ENCODE measurements around the gene LIG3. TPM values are rescaled to one million over a fixed set of nuclear protein-coding genes. Genes with fewer than 3 reads are reported as not detected.

Gene LIG3
- total and polyA plus RNA-seq, 2 of the 13 experiments (the other 11 are each of a cell fraction or from before 2014, with no cell fraction given) = 34.4 to 36.2 TPM

DNA sequence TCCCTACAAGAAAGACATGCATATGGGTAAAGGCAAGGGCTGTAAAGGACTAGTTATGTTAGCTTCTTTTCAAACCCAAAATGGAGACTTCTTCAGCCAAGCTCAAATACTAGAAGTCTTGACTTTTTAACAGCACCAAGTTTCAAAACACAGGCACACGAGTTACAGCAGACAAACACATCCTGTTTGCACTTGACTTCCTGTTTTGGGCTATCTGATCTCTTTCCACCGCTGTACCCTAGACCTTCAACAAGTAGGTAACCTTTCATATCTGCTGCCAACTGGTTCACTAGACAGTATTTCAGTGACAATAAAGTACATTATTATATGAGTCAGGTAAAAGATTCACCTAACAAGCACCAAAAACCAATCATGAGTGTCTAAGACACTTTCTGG is 70.9 kb downstream of the LIG3 start (continued):
- TF ChIP-seq, protein P1, sequence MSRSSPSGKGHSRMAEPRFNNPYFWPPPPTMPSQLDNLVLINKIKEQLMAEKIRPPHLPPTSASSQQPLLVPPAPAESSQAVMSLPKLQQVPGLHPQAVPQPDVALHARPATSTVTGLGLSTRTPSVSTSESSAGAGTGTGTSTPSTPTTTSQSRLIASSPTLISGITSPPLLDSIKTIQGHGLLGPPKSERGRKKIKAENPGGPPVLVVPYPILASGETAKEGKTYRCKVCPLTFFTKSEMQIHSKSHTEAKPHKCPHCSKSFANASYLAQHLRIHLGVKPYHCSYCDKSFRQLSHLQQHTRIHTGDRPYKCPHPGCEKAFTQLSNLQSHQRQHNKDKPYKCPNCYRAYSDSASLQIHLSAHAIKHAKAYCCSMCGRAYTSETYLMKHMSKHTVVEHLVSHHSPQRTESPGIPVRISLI (CRISPR knock-in tag; IDR thresholded peaks at IDR 0.05; ENCODE audit: borderline replicate concordance) = no peak
- TF ChIP-seq, protein P2, sequence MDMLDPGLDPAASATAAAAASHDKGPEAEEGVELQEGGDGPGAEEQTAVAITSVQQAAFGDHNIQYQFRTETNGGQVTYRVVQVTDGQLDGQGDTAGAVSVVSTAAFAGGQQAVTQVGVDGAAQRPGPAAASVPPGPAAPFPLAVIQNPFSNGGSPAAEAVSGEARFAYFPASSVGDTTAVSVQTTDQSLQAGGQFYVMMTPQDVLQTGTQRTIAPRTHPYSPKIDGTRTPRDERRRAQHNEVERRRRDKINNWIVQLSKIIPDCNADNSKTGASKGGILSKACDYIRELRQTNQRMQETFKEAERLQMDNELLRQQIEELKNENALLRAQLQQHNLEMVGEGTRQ (IDR thresholded peaks at IDR 0.05; ENCODE audit: low read depth, low read length) = no peak
- TF ChIP-seq, protein P2 (CRISPR knock-in tag; IDR thresholded peaks at IDR 0.05; ENCODE audit: borderline replicate concordance) = no peak
- TF ChIP-seq NFYC (CRISPR knock-in tag; IDR thresholded peaks at IDR 0.05) (no peak), ZSCAN25 (CRISPR knock-in tag; IDR thresholded peaks at IDR 0.05) (no peak), NKX3-1 (CRISPR knock-in tag; IDR thresholded peaks at IDR 0.05) (no peak), TOE1 (CRISPR knock-in tag; IDR thresholded peaks at IDR 0.05) (no peak), CBFB (CRISPR knock-in tag; IDR thresholded peaks at IDR 0.05) (no peak), GATAD1 (CRISPR knock-in tag; IDR thresholded peaks at IDR 0.05) (no peak), KLF16 (CRISPR knock-in tag; IDR thresholded peaks at IDR 0.05) (no peak), ETV5 (CRISPR knock-in tag; IDR thresholded peaks at IDR 0.05; ENCODE audit: borderline replicate concordance) (peak; percentile 96), FOXK1 (CRISPR knock-in tag; IDR thresholded peaks at IDR 0.05; ENCODE audit: borderline replicate concordance, low read depth) (peak; percentile 83; the same call in 1 of the 2 replicates)
- TF ChIP-seq, protein P3, sequence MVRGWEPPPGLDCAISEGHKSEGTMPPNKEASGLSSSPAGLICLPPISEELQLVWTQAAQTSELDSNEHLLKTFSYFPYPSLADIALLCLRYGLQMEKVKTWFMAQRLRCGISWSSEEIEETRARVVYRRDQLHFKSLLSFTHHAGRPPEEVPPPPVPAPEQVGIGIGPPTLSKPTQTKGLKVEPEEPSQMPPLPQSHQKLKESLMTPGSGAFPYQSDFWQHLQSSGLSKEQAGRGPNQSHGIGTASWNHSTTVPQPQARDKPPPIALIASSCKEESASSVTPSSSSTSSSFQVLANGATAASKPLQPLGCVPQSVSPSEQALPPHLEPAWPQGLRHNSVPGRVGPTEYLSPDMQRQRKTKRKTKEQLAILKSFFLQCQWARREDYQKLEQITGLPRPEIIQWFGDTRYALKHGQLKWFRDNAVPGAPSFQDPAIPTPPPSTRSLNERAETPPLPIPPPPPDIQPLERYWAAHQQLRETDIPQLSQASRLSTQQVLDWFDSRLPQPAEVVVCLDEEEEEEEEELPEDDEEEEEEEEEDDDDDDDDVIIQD (CRISPR knock-in tag; IDR thresholded peaks at IDR 0.05; ENCODE audit: low read depth) = 0 out of 2 replicates have a peak, but pooled peaks have one; percentile 32
- TF ChIP-seq, protein P4, sequence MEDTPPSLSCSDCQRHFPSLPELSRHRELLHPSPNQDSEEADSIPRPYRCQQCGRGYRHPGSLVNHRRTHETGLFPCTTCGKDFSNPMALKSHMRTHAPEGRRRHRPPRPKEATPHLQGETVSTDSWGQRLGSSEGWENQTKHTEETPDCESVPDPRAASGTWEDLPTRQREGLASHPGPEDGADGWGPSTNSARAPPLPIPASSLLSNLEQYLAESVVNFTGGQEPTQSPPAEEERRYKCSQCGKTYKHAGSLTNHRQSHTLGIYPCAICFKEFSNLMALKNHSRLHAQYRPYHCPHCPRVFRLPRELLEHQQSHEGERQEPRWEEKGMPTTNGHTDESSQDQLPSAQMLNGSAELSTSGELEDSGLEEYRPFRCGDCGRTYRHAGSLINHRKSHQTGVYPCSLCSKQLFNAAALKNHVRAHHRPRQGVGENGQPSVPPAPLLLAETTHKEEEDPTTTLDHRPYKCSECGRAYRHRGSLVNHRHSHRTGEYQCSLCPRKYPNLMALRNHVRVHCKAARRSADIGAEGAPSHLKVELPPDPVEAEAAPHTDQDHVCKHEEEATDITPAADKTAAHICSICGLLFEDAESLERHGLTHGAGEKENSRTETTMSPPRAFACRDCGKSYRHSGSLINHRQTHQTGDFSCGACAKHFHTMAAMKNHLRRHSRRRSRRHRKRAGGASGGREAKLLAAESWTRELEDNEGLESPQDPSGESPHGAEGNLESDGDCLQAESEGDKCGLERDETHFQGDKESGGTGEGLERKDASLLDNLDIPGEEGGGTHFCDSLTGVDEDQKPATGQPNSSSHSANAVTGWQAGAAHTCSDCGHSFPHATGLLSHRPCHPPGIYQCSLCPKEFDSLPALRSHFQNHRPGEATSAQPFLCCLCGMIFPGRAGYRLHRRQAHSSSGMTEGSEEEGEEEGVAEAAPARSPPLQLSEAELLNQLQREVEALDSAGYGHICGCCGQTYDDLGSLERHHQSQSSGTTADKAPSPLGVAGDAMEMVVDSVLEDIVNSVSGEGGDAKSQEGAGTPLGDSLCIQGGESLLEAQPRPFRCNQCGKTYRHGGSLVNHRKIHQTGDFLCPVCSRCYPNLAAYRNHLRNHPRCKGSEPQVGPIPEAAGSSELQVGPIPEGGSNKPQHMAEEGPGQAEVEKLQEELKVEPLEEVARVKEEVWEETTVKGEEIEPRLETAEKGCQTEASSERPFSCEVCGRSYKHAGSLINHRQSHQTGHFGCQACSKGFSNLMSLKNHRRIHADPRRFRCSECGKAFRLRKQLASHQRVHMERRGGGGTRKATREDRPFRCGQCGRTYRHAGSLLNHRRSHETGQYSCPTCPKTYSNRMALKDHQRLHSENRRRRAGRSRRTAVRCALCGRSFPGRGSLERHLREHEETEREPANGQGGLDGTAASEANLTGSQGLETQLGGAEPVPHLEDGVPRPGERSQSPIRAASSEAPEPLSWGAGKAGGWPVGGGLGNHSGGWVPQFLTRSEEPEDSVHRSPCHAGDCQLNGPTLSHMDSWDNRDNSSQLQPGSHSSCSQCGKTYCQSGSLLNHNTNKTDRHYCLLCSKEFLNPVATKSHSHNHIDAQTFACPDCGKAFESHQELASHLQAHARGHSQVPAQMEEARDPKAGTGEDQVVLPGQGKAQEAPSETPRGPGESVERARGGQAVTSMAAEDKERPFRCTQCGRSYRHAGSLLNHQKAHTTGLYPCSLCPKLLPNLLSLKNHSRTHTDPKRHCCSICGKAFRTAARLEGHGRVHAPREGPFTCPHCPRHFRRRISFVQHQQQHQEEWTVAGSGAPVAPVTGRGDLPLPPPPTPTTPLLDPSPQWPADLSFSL (CRISPR knock-in tag; IDR thresholded peaks at IDR 0.05) = 0 out of 2 replicates have a peak, but pooled peaks have one; percentile 20
- TF ChIP-seq, protein P5, sequence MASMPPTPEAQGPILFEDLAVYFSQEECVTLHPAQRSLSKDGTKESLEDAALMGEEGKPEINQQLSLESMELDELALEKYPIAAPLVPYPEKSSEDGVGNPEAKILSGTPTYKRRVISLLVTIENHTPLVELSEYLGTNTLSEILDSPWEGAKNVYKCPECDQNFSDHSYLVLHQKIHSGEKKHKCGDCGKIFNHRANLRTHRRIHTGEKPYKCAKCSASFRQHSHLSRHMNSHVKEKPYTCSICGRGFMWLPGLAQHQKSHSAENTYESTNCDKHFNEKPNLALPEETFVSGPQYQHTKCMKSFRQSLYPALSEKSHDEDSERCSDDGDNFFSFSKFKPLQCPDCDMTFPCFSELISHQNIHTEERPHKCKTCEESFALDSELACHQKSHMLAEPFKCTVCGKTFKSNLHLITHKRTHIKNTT (CRISPR knock-in tag; IDR thresholded peaks at IDR 0.05) = no peak
- TF ChIP-seq, protein P6, sequence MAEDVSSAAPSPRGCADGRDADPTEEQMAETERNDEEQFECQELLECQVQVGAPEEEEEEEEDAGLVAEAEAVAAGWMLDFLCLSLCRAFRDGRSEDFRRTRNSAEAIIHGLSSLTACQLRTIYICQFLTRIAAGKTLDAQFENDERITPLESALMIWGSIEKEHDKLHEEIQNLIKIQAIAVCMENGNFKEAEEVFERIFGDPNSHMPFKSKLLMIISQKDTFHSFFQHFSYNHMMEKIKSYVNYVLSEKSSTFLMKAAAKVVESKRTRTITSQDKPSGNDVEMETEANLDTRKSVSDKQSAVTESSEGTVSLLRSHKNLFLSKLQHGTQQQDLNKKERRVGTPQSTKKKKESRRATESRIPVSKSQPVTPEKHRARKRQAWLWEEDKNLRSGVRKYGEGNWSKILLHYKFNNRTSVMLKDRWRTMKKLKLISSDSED (CRISPR knock-in tag; IDR thresholded peaks at IDR 0.05) = no peak

All from HepG2 (cell line).